Right forelimb (tissue), 1 donor: ENCODE measurements around the gene NALCN.

Experiments used
- DNase-seq: peaks from one replicate; pipeline ENCODE4 v3.0.0-alpha.2; 2018

Gene NALCN

DNA sequence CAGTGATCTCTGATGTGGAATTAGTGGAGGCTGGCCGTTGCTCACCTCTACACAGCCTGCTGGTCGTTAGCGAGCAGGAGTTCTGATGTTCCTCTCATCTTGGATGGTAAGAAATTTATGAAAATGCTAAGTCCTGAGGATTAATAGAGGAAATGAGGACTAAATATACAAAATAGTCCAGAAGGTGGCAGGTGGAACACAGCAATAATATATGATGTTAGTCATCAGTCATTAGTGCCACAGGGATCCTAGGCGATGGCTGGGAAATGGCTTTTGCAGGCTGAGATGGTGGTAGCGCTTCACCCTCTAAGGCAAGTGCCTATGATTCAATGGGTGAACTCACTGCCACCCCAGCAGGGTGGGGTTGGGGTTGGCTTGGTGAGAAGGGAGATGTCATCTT is 403.1 kb downstream of the NALCN start:
- no peak for DNase-seq

GRCh38 chr13:101010100-101010499 is 406.2 kb downstream of the NALCN start:
- DNase-seq: no peak

- no peak for DNase-seq
These were observed 409.1 kb downstream of the NALCN start for GRCh38 chr13:101007245-101007644.
